Ishikawa (cell line): ENCODE results near the gene AK9.

Experiments
- CEBPB ChIP-seq: IDR thresholded peaks from 2 replicates; pipeline ENCODE4 v1.6.1; 2012
- CREB1 ChIP-seq: IDR thresholded peaks from 2 replicates; pipeline ENCODE4 v1.6.1; 2012; ENCODE audit warnings: low read depth
- EGR1 ChIP-seq: IDR thresholded peaks from 2 replicates; pipeline ENCODE4 v1.6.1; 2012
- FOXM1 ChIP-seq: IDR thresholded peaks from 2 replicates; pipeline ENCODE4 v1.6.1; 2012; ENCODE audit warnings: low read depth, borderline replicate concordance
- MAX ChIP-seq: IDR thresholded peaks from 2 replicates; pipeline ENCODE4 v1.6.1; 2012
- NFIC ChIP-seq: IDR thresholded peaks from 2 replicates; pipeline ENCODE4 v1.6.1; 2012
- RAD21 ChIP-seq: IDR thresholded peaks from 2 replicates; pipeline ENCODE4 v1.6.1; 2012; ENCODE audit warnings: low read depth
- REST ChIP-seq: IDR thresholded peaks from 2 replicates; pipeline ENCODE4 v1.6.1; 2012; ENCODE audit warnings: low read depth, mild to moderate bottlenecking
- USF1 ChIP-seq: IDR thresholded peaks from 2 replicates; pipeline ENCODE4 v1.6.1; 2012
- YY1 ChIP-seq: IDR thresholded peaks from 2 replicates; pipeline ENCODE4 v1.6.1; 2012; ENCODE audit warnings: low read depth

- no peak for TF ChIP-seq REST
- TF ChIP-seq CREB1, result no peak
- TF ChIP-seq FOXM1, result no peak
- TF ChIP-seq YY1, result no peak
- no peak for TF ChIP-seq CEBPB
- TF ChIP-seq EGR1, result no peak
- no peak for TF ChIP-seq USF1
- TF ChIP-seq RAD21, result no peak
- no peak for TF ChIP-seq NFIC
- TF ChIP-seq MAX, result no peak
Observed at GRCh38 chr6:109516929-109517328, 174.1 kb downstream of the AK9 start.
